ENCODE data around the gene SLC24A4. TPM values are rescaled to one million over a fixed set of nuclear protein-coding genes. Genes with fewer than 3 reads are reported as not detected.

SLC24A4 gene
- polyA plus RNA-seq, 1 donor (not counting 4 experiments of a cell fraction or from before 2014, with no cell fraction given): 0.10 TPM

GRCh38 chr14:92439537-92440344 is 116.8 kb downstream of the SLC24A4 start:
- Histone ChIP-seq H3K4me3 (ENCODE audit: control insufficient read depth in 2 of 3, extremely low read depth in 1 of 3, insufficient read depth in 2 of 3, low read depth in 1 of 3, low read length in 3 of 3) (no peak overlapping the region), H3K9me1 (ENCODE audit: control insufficient read depth, extremely low read depth, insufficient read depth, low read length) (no peaks in the 10 kb centered on the region), H2AFZ (ENCODE audit: control insufficient read depth, low read length) (no peak overlapping the region), H3K9ac (ENCODE audit: control insufficient read depth, extremely low read depth, insufficient read depth, low read length) (no peak overlapping the region), H3K27ac (ENCODE audit: control insufficient read depth, insufficient read depth, low read length) (no peak overlapping the region), H3K4me1 (ENCODE audit: control insufficient read depth, extremely low read depth, insufficient read depth, low read length) (no peaks in the 10 kb centered on the region), H4K20me1 (ENCODE audit: control insufficient read depth, extremely low read depth, insufficient read depth, low read length) (no peaks in the 10 kb centered on the region), H3K4me2 (ENCODE audit: control insufficient read depth, extremely low read depth, insufficient read depth, low read depth, low read length) (no peak overlapping the region), H3K9me3 (ENCODE audit: control insufficient read depth, low read depth, low read length) (no peaks in the 10 kb centered on the region), H3K79me2 (ENCODE audit: control insufficient read depth, insufficient read depth, low read length) (no peaks in the 10 kb centered on the region), H3K36me3 (ENCODE audit: control insufficient read depth in 2 of 2, extremely low read depth in 1 of 2, insufficient read depth in 2 of 2, low read length in 2 of 2) (no peaks in the 10 kb centered on the region), H3K27me3 (ENCODE audit: control insufficient read depth, extremely low read depth, insufficient read depth, low read length) (no peaks in the 10 kb centered on the region)
- dilution Hi-C loops (cut with MboI; ENCODE audit: extremely low pct_ligation_motif_present, low sequenced_read_pairs): no loop called here
- no peak for TF ChIP-seq CTCF (optimal IDR thresholded peaks at IDR 0.05 in 1 of 3, IDR thresholded peaks at IDR 0.05 in 1 of 3, conservative IDR thresholded peaks at IDR 0.05 in 1 of 3; ENCODE audit: extremely low read depth in 1 of 3, insufficient read depth in 2 of 3, low read length in 3 of 3)
- no peak for TF ChIP-seq EZH2 (IDR thresholded peaks at IDR 0.05; ENCODE audit: low read length)
- FAIRE-seq (no peak), DNase-seq (ENCODE audit: low read depth, low spot score) (no peak)

GRCh38 chr14:92440345-92441003 is 117.5 kb downstream of the SLC24A4 start:
- Histone ChIP-seq H3K27ac (ENCODE audit: control insufficient read depth, insufficient read depth, low read length) (no peak overlapping the region), H3K9me3 (ENCODE audit: control insufficient read depth, low read depth, low read length) (no peaks in the 10 kb centered on the region), H3K27me3 (ENCODE audit: control insufficient read depth, extremely low read depth, insufficient read depth, low read length) (no peaks in the 10 kb centered on the region), H3K4me1 (ENCODE audit: control insufficient read depth, extremely low read depth, insufficient read depth, low read length) (no peaks in the 10 kb centered on the region), H3K9me1 (ENCODE audit: control insufficient read depth, extremely low read depth, insufficient read depth, low read length) (no peaks in the 10 kb centered on the region), H3K36me3 (ENCODE audit: control insufficient read depth in 2 of 2, extremely low read depth in 1 of 2, insufficient read depth in 2 of 2, low read length in 2 of 2) (no peaks in the 10 kb centered on the region), H3K4me3 (ENCODE audit: control insufficient read depth in 2 of 3, extremely low read depth in 1 of 3, insufficient read depth in 2 of 3, low read depth in 1 of 3, low read length in 3 of 3) (no peak overlapping the region), H3K79me2 (ENCODE audit: control insufficient read depth, insufficient read depth, low read length) (no peaks in the 10 kb centered on the region), H2AFZ (ENCODE audit: control insufficient read depth, low read length) (no peak overlapping the region), H3K4me2 (ENCODE audit: control insufficient read depth, extremely low read depth, insufficient read depth, low read depth, low read length) (no peak overlapping the region), H4K20me1 (ENCODE audit: control insufficient read depth, extremely low read depth, insufficient read depth, low read length) (no peaks in the 10 kb centered on the region), H3K9ac (ENCODE audit: control insufficient read depth, extremely low read depth, insufficient read depth, low read length) (no peak overlapping the region)
- FAIRE-seq: no peak
- dilution Hi-C loops (cut with MboI; ENCODE audit: extremely low pct_ligation_motif_present, low sequenced_read_pairs): no loop called here
- no peak for DNase-seq (ENCODE audit: low read depth, low spot score)
- TF ChIP-seq CTCF (optimal IDR thresholded peaks at IDR 0.05 in 1 of 3, IDR thresholded peaks at IDR 0.05 in 1 of 3, conservative IDR thresholded peaks at IDR 0.05 in 1 of 3; ENCODE audit: extremely low read depth in 1 of 3, insufficient read depth in 2 of 3, low read length in 3 of 3): no peak
- TF ChIP-seq EZH2 (IDR thresholded peaks at IDR 0.05; ENCODE audit: low read length): no peak
